ENCODE measurements around the gene SRGAP1.
A peak's percentile ranks its signal among the peaks of the same experiment; 100 is the strongest.
"Not testable (repeated sequence)": the region's sequence is repeated elsewhere in the genome, so short reads cannot be mapped to it uniquely, and the experiment has no call there.

Gene SRGAP1

DNA sequence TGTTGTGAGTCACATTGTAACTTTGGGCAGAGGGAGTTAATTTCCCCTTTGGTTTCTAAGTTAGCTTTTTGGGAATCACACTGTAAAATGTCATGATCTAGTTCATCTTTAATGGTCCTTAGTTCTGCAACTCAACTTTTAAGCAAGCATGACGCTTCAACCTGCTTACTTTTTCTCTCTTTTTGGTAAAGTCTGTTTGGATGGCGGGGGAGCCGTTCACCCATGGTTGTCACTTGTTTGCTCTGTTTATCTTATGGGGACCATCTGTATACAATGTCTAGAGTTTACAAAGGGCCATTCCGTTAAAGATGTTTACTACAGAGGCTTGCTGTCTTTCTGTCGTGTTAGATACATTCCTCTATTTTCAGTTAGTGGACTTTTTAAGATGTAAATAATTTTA lies 172.0 kb downstream of the SRGAP1 start:
- no peak for DNase-seq (ENCODE audit: low read depth)
- H3K4me3 ChIP-seq (ENCODE audit: low read depth, low read length), result no peak overlapping the region
- TF ChIP-seq, protein P1, sequence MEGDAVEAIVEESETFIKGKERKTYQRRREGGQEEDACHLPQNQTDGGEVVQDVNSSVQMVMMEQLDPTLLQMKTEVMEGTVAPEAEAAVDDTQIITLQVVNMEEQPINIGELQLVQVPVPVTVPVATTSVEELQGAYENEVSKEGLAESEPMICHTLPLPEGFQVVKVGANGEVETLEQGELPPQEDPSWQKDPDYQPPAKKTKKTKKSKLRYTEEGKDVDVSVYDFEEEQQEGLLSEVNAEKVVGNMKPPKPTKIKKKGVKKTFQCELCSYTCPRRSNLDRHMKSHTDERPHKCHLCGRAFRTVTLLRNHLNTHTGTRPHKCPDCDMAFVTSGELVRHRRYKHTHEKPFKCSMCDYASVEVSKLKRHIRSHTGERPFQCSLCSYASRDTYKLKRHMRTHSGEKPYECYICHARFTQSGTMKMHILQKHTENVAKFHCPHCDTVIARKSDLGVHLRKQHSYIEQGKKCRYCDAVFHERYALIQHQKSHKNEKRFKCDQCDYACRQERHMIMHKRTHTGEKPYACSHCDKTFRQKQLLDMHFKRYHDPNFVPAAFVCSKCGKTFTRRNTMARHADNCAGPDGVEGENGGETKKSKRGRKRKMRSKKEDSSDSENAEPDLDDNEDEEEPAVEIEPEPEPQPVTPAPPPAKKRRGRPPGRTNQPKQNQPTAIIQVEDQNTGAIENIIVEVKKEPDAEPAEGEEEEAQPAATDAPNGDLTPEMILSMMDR (IDR thresholded peaks at IDR 0.05; ENCODE audit: insufficient read depth, low read depth, low read length, missing control alignments), result no peak

DNA sequence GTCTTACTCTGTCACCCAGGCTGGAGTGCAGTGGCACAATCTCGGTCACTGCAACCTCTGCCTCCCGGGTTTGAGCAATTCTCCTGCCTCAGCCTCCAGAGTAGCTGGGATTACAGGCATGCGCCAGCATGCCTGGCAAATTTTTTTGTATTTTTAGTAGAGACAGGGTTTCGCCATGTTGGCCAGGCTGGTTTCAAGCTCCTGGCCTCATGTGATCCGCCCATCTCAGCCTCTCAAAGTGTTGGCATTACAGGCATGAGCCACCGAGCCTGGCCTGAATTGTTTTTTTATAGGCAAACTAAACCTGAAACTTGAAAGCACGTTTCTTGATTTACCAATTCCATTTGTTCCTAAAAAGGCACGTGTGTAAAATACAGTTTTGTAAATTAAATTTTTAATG lies 173.6 kb downstream of the SRGAP1 start:
- DNase-seq (ENCODE audit: low read depth); H3K4me3 ChIP-seq (ENCODE audit: low read depth, low read length): not testable (repeated sequence)

DNA sequence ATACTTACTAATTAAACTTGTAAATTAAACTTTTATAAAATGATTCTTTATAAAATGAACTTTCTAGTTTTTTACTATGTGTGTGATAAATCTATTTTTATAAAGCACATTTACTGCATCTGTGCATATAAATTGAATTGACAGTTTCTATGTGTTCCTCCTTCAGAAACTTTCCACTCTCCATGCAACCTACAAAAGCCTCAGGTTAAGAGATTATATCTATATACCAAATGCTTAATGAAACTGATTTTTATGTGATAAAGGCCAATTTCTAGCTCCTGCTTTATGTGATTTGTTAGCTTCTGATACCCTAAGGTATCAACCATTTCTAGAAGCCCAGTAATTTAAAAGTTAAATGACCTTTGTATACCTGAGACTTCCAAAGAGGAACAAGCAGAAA lies 174.0 kb downstream of the SRGAP1 start:
- TF ChIP-seq, protein P1 (IDR thresholded peaks at IDR 0.05; ENCODE audit: insufficient read depth, low read depth, low read length, missing control alignments), result no peak
- DNase-seq (ENCODE audit: low read depth), result no peak
- H3K4me3 ChIP-seq (ENCODE audit: low read depth, low read length), result no peak overlapping the region

DNA sequence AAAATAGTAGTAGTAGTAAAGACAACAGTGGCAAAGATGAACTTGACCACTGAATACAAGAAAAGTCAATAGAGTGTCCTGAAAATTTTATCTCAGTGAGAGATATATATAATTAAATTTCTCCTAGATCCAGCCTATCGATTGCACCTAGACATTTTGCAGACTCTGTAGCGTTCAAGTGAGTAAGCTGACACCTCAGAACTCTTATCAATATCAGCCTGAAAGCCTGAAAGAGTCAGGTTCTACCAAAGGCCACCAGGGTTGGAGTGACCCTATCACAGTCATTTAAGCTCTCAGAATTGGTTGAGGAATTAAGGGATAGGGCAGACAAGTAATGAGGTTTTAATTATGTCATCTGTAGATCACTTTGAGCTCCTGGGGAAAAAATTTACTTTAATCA lies 174.6 kb downstream of the SRGAP1 start:
- no peak for DNase-seq (ENCODE audit: low read depth)
- TF ChIP-seq, protein P1 (IDR thresholded peaks at IDR 0.05; ENCODE audit: insufficient read depth, low read depth, low read length, missing control alignments), result no peak

DNA sequence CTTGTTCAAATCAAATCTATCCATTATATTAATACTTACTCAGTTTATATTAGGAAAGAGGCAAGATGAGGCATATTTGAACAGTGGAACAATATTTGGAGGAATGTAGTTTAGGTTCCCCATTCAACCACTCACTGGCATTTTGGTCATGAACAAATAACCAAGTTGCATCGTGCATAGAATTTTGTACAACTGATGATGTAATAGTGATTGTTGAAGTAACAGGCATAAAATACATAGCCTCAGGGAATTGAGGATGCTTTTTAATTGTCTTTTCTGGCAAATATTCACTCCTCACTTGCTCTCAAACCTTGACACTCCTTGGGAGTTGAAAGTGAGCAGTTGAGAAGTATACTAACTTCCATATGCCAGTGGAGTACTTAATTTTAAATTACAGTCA lies 175.2 kb downstream of the SRGAP1 start:
- TF ChIP-seq, protein P1 (IDR thresholded peaks at IDR 0.05; ENCODE audit: insufficient read depth, low read depth, low read length, missing control alignments), result no peak
- DNase-seq (ENCODE audit: low read depth), result no peak
- no peak overlapping the region for H3K4me3 ChIP-seq (ENCODE audit: low read depth, low read length)

More for the DNA sequence above, 174.6 kb downstream of the SRGAP1 start:
- no peak overlapping the region for H3K4me3 ChIP-seq (ENCODE audit: low read depth, low read length)

DNA sequence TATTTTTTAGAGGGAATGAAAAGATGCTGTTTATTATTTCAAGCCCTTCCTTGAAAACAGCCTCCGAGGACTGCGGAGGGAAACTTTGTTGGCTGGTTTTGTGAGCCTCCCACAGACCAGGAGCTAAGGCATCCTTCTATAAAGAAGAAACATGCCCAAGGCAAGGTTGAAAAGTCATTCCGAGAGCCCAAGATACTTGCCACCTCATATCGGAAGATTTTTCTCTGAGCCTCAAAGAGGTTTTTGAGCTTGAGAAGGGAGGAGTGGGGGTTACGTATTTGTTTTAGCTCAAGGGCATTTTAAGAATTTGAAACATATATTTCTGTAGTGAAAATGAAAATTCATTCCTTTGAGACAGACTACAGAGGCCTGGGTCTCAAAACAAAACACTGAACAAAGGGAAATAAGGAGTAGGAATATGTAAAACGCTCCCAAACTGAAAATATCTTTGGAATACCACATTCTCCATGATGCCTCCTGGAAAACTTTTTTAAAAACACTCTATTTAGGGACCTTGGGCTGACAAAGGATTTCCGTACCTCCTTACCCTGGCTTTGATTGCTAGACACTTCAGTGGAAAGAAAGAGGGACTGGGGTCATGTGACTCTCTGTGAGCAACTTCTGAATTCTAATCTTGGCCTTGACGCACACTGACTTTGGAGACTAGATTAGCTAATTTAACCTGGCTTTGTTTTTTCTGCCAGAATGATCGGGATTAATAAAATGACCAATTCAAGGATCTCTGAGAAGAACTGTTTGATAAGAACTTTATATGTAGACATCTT lies 180.9 kb downstream of the SRGAP1 start:
- TF ChIP-seq, protein P1 (IDR thresholded peaks at IDR 0.05; ENCODE audit: insufficient read depth, low read depth, low read length, missing control alignments), result no peak
- H3K4me3 ChIP-seq (ENCODE audit: low read depth, low read length), result peak overlapping the region; percentile 25; the same call in 1 of the 2 replicates
- peak; percentile 79 for DNase-seq (ENCODE audit: low read depth)

DNA sequence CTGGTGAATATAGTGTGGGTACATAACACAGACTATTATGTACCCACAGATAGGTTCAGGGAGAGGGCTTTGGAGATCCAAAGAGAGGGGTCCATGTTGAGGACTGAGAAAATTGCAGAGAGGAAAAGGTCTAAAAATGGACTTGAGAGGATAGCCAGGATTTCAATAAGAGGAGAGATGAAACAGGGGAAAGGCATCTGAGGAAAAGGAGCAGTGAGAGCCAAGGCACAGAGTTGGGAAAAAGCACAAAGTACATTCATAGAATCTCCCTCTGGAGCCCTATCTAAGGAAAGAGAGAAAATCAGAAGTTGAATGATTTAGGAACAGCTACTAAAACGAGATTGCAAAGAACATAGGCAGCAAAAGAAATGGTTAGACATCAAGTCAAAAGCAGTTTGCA lies 182.8 kb downstream of the SRGAP1 start:
- TF ChIP-seq, protein P1 (IDR thresholded peaks at IDR 0.05; ENCODE audit: insufficient read depth, low read depth, low read length, missing control alignments), result no peak
- H3K4me3 ChIP-seq (ENCODE audit: low read depth, low read length), result no peak overlapping the region
- no peak for DNase-seq (ENCODE audit: low read depth)
